H1 (cell line): ENCODE data around the gene SEC61A1. TPM values are rescaled to one million over a fixed set of nuclear protein-coding genes. Genes with fewer than 3 reads are reported as not detected.
A peak's percentile ranks its signal among the peaks of the same experiment; 100 is the strongest.

Experiments used
- CTCF ChIA-PET: fragments of 300-600 bp; sonication (Branson Sonifier 250); formaldehyde crosslinking; loops from one replicate; lab custom pipeline; 2021; ENCODE audit not compliant: partially characterized antibody; lab: Charles Lee
- POLR2A ChIA-PET: fragments of 300-600 bp; sonication (Branson Sonifier 250); formaldehyde crosslinking; loops from one replicate; lab custom pipeline; 2021; ENCODE audit warnings: inconsistent platforms; ENCODE audit not compliant: partially characterized antibody; lab: Charles Lee
- DNase-seq, 2 experiments: peaks; one replicate each; pipeline versions ENCODE4 v3.0.0 to v3.0.0-alpha.2; 2010 to 2022; ENCODE audit warnings: low spot score in 2 of 2, low read depth in 1 of 2, mixed read lengths in 1 of 2
- FAIRE-seq: peaks from 2 replicates; lab custom pipeline; 2011; peaks lifted over from hg19 to GRCh38; lab: Jason Lieb, UNC
- H2AFZ ChIP-seq: 2 replicates; pipeline ENCODE4 v1.8.1; 2012; ENCODE audit warnings: low read length, inconsistent platforms
- H2AK5ac ChIP-seq: 2 replicates; pipeline ENCODE4 v1.6.1; 2013; ENCODE audit warnings: low read depth, low read length
- H2BK120ac ChIP-seq: replicated peaks from 2 replicates; pipeline ENCODE3; 2013; ENCODE audit warnings: low read depth, low read length, inconsistent platforms
- H2BK12ac ChIP-seq: 2 replicates; pipeline ENCODE4 v1.6.1; 2013; ENCODE audit warnings: low read depth, low read length
- H2BK15ac ChIP-seq: 2 replicates; pipeline ENCODE4 v1.6.1; 2013; ENCODE audit warnings: low read length
- H2BK20ac ChIP-seq: 2 replicates; pipeline ENCODE4 v1.6.1; 2013; ENCODE audit warnings: low read length
- H2BK5ac ChIP-seq: 2 replicates; pipeline ENCODE4 v1.6.1; 2013; ENCODE audit warnings: low read depth, low read length
- H3K14ac ChIP-seq: 2 replicates; pipeline ENCODE4 v1.6.1; 2013; ENCODE audit warnings: inconsistent platforms; ENCODE audit not compliant: insufficient read length
- H3K18ac ChIP-seq: 2 replicates; pipeline ENCODE4 v1.6.1; 2013; ENCODE audit warnings: low read length; ENCODE audit errors: extremely low read depth
- H3K23ac ChIP-seq: 2 replicates; pipeline ENCODE4 v1.6.1; 2013; ENCODE audit warnings: inconsistent platforms; ENCODE audit not compliant: insufficient read length
- H3K23me2 ChIP-seq: 2 replicates; pipeline ENCODE4 v1.6.1; 2013; ENCODE audit warnings: low read depth, low read length
- H3K27ac ChIP-seq: 2 replicates; pipeline ENCODE4 v1.6.1; 2011; ENCODE audit warnings: low read depth, low read length, inconsistent platforms
- H3K27me3 ChIP-seq, 4 experiments: replicated peaks in 1 of 4; 1 replicate in 1 of 4; 2 replicates in 3 of 4; pipeline versions ENCODE4 v1.6.1 to v1.8.1; 2011 to 2013; ENCODE audit warnings: low read length in 3 of 4, mild to moderate bottlenecking in 3 of 4, inconsistent platforms in 2 of 4, mixed read lengths in 2 of 4, moderate library complexity in 1 of 4; ENCODE audit not compliant: control insufficient read depth in 3 of 4, insufficient read depth in 3 of 4; ENCODE audit errors: extremely low read depth in 1 of 4
- H3K36me3 ChIP-seq, 4 experiments: 2 replicates each; pipeline versions ENCODE4 v1.6.1 to v1.8.1; 2011 to 2013; ENCODE audit warnings: mild to moderate bottlenecking in 4 of 4, low read length in 3 of 4, moderate library complexity in 2 of 4, control low read depth in 1 of 4, inconsistent platforms in 1 of 4; ENCODE audit not compliant: insufficient read depth in 4 of 4, control insufficient read depth in 2 of 4
- H3K4ac ChIP-seq: replicated peaks from 2 replicates; pipeline ENCODE3; 2013; ENCODE audit warnings: low read length, low read depth, mixed read lengths, inconsistent platforms; ENCODE audit not compliant: insufficient read length
- H3K4me1 ChIP-seq, 4 experiments: replicated peaks in 1 of 4; 1 replicate in 1 of 4; 2 replicates in 3 of 4; pipeline versions ENCODE4 v1.6.1 to v1.8.1; 2011 to 2013; ENCODE audit warnings: low read length in 3 of 4, inconsistent platforms in 2 of 4, mixed read lengths in 1 of 4; ENCODE audit not compliant: insufficient read depth in 4 of 4, control insufficient read depth in 3 of 4
- H3K4me2 ChIP-seq, 2 experiments: 2 replicates each; pipeline versions ENCODE4 v1.6.1 to v1.8.1; 2011 to 2013; ENCODE audit warnings: low read depth in 2 of 2, low read length in 2 of 2, control low read depth in 1 of 2, inconsistent platforms in 1 of 2, mild to moderate bottlenecking in 1 of 2; ENCODE audit not compliant: insufficient read depth in 1 of 2
- H3K4me3 ChIP-seq, 4 experiments: fragments of 200-600, 300-600 bp in 1 of 4; sonication (generic), shearing (Covaris generic), sonication (Bioruptor Twin) in 1 of 4; 2 replicates each; pipeline versions ENCODE4 v1.5.1 to v1.8.1; 2011 to 2016; ENCODE audit warnings: low read length in 4 of 4, low read depth in 3 of 4, control low read depth in 2 of 4, inconsistent platforms in 2 of 4, mild to moderate bottlenecking in 2 of 4, mixed read lengths in 1 of 4, moderate library complexity in 1 of 4; ENCODE audit not compliant: insufficient read depth in 2 of 4; ENCODE audit errors: extremely low read depth in 1 of 4
- H3K56ac ChIP-seq: replicated peaks from 2 replicates; pipeline ENCODE3; 2013; ENCODE audit warnings: low read depth, mild to moderate bottlenecking, mixed read lengths, low read length, inconsistent platforms; ENCODE audit not compliant: insufficient read length
- H3K79me1 ChIP-seq: 2 replicates; pipeline ENCODE4 v1.6.1; 2013; ENCODE audit warnings: low read depth, low read length, control low read depth
- H3K79me2 ChIP-seq, 2 experiments: 2 replicates each; pipeline versions ENCODE4 v1.6.1 to v1.8.1; 2012 to 2013; ENCODE audit warnings: low read length in 2 of 2, mild to moderate bottlenecking in 2 of 2, inconsistent platforms in 1 of 2; ENCODE audit not compliant: insufficient read depth in 2 of 2, control insufficient read depth in 1 of 2
- H3K9ac ChIP-seq, 4 experiments: replicated peaks in 1 of 4; 1 replicate in 1 of 4; 2 replicates in 3 of 4; pipeline versions ENCODE4 v1.6.1 to v1.8.1; 2011 to 2013; ENCODE audit warnings: low read depth in 3 of 4, low read length in 3 of 4, control low read depth in 2 of 4, mild to moderate bottlenecking in 2 of 4, moderate library complexity in 2 of 4, inconsistent platforms in 1 of 4; ENCODE audit errors: extremely low read depth in 1 of 4
- H3K9me3 ChIP-seq, 2 experiments: 2 replicates each; pipeline versions ENCODE4 v1.6.1 to v1.8.1; 2012 to 2013; ENCODE audit warnings: mild to moderate bottlenecking in 2 of 2, moderate library complexity in 2 of 2, control low read depth in 1 of 2, inconsistent platforms in 1 of 2, low read depth in 1 of 2, low read length in 1 of 2, mixed read lengths in 1 of 2; ENCODE audit not compliant: insufficient read depth in 2 of 2
- H4K20me1 ChIP-seq, 2 experiments: replicated peaks in 1 of 2; 2 replicates each; pipeline versions ENCODE3 to v1.8.1; 2011 to 2013; ENCODE audit warnings: inconsistent platforms in 2 of 2, low read length in 2 of 2, mild to moderate bottlenecking in 1 of 2; ENCODE audit not compliant: insufficient read depth in 2 of 2, control insufficient read depth in 1 of 2
- H4K5ac ChIP-seq: 2 replicates; pipeline ENCODE4 v1.6.1; 2013; ENCODE audit warnings: low read length, low read depth, mixed read lengths, inconsistent platforms; ENCODE audit not compliant: insufficient read length
- H4K8ac ChIP-seq: 2 replicates; pipeline ENCODE4 v1.8.0; 2013; ENCODE audit warnings: mild to moderate bottlenecking, moderate library complexity, low read length, inconsistent platforms; ENCODE audit not compliant: insufficient read depth; ENCODE audit errors: extremely low read depth
- H4K91ac ChIP-seq: replicated peaks from 2 replicates; pipeline ENCODE3; 2013; ENCODE audit warnings: low read length, mixed read lengths, inconsistent platforms; ENCODE audit not compliant: insufficient read length
- BACH1 ChIP-seq: IDR thresholded peaks from 2 replicates; pipeline ENCODE4 v1.6.1; 2012; ENCODE audit warnings: low read length, improper control_type of control experiment
- BRCA1 ChIP-seq: IDR thresholded peaks from 2 replicates; pipeline ENCODE4 v1.6.1; 2012; ENCODE audit warnings: low read depth, low read length, improper control_type of control experiment
- CHD1 ChIP-seq: IDR thresholded peaks from 2 replicates; pipeline ENCODE4 v1.6.1; 2012; ENCODE audit warnings: low read depth, low read length, improper control_type of control experiment
- EZH2 ChIP-seq: fragments of 200-600 bp; sonication (generic); IDR thresholded peaks from 2 replicates; pipeline ENCODE4 v1.7.1; 2012; ENCODE audit warnings: low read depth, mild to moderate bottlenecking, moderate library complexity, low read length, inconsistent platforms; ENCODE audit not compliant: severe bottlenecking
- JUN ChIP-seq: IDR thresholded peaks from 2 replicates; pipeline ENCODE4 v1.6.1; 2011; ENCODE audit warnings: low read depth, mild to moderate bottlenecking, improper control_type of control experiment, low read length
- KDM1A ChIP-seq: fragments of 200-600, 300-600 bp; sonication (generic); IDR thresholded peaks from 2 replicates; pipeline ENCODE4 v1.7.1; 2016; ENCODE audit warnings: mild to moderate bottlenecking, low read length, borderline replicate concordance
- RBBP5 ChIP-seq: IDR thresholded peaks from 2 replicates; pipeline ENCODE4 v1.7.1; 2012; ENCODE audit warnings: low read depth, mild to moderate bottlenecking, inconsistent platforms, low read length, moderate library complexity, borderline replicate concordance
- SP2 ChIP-seq: IDR thresholded peaks from 2 replicates; pipeline ENCODE4 v1.6.1; 2012; ENCODE audit warnings: mild to moderate bottlenecking, low read length, inconsistent platforms
- TCF12 ChIP-seq: IDR thresholded peaks from 2 replicates; pipeline ENCODE4 v1.6.1; 2011; ENCODE audit warnings: low read depth, mild to moderate bottlenecking, low read length
- WGBS, 2 experiments: shearing (Covaris generic) in 1 of 2; methylation state at CpG; one replicate each; pipeline versions ENCODE4 v1.1.6 to v1.1.7; 2013 to 2015; ENCODE audit warnings: low lambda C conversion rate in 2 of 2, mixed read lengths in 2 of 2, inconsistent platforms in 1 of 2, low coverage in 1 of 2, missing lambda C conversion rate in 1 of 2; ENCODE audit not compliant: insufficient replicate concordance in 2 of 2, insufficient coverage in 1 of 2, insufficient read length in 1 of 2; ENCODE audit errors: extremely low coverage in 1 of 2, missing lambda C conversion rate in 1 of 2; 5-methylcytosine and 5-hydroxymethylcytosine counted together
- polyA plus RNA-seq, 7 experiments: library from polyadenylated mRNA; depleted of rRNA in 3 of 7; stranded (reverse) in 5 of 7; unstranded in 2 of 7; fragments of >200 nt in 5 of 7; fragments of 200-250 nt in 2 of 7; gene quantifications; 1 replicate in 5 of 7; 2 replicates in 1 of 7; 4 replicates in 1 of 7; pipeline versions ENCODE4 v1.2.1 to v1.2.3, GENCODE V29; 2011 to 2013; ENCODE audit warnings: missing spikeins in 2 of 7, mixed read lengths in 2 of 7
- total RNA-seq: library from RNA; stranded (reverse); fragmentation: NEBNext Ultra II Directional; extraction: Animal tissue kit (Norgen Biotek cat#: 25700); gene quantifications from 2 replicates; pipeline ENCODE4 v1.2.1, GENCODE V29; 2021
- TF ChIP-seq, protein P1 (sequence below): IDR thresholded peaks from 2 replicates; pipeline ENCODE4 v1.6.1; 2012; ENCODE audit warnings: low read length, inconsistent platforms

Gene SEC61A1
- total and polyA plus RNA-seq, 2 of the 8 experiments (the other 6 are each of a cell fraction or from before 2014, with no cell fraction given) = 133 to 165 TPM

DNA sequence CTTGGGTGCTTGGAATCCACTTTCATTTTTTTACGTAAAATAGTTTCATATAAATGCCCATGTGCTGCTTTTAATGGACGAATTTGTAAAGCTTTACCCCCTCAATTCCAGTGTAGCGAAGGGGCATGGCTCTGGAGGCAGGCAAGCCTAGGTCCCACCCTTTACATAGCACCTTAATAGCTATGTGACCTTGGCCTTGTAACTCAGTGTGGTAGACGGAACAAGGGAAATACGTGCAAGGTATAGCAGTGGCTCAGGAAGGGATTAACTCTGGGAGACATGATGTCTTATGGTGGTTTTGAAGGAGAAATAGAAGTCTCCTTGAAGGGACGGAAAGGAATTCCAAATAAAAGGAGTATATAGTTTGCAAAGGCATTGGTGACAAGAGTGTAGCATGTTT is 1.4 kb downstream of the SEC61A1 start:
- Histone ChIP-seq H3K9ac (no peak overlapping the region), H3K14ac (no peak overlapping the region)
- CTCF ChIA-PET = interaction anchor here (0.9 to 1.7 kb wide), 5 partner anchors 13 to 47 kb away, joined by 3 to 4 read pairs (median 3); no protein-coding TSS in a partner anchor

More for the DNA sequence above, 1.4 kb downstream of the SEC61A1 start:
- Histone ChIP-seq H3K4me1 (peaks cover 0 to 7% (median 2%) of the 10 kb centered on the region in 4 experiments; a peak in 4 of 7 replicates), H4K5ac (no peak overlapping the region), H3K23me2 (peaks cover 12% of the 10 kb centered on the region), H4K20me1 (peaks cover 0 to 9% of the 10 kb centered on the region in 2 experiments), H2AFZ (no peak overlapping the region), H3K4ac (no peak overlapping the region), H3K9me3 (no peaks in the 10 kb centered on the region), H2AK5ac (no peak overlapping the region), H3K4me3 (peak overlapping the region in 3 of 4 experiments; percentile 85 to 92 (median 88); a peak in 5 of 8 replicates), H3K36me3 (peaks cover 5 to 51% (median 29%) of the 10 kb centered on the region in 4 experiments), H3K79me2 (peaks cover 5 to 30% of the 10 kb centered on the region in 2 experiments; a peak in 3 of 4 replicates), H3K79me1 (peaks cover 7% of the 10 kb centered on the region), H2BK5ac (no peak overlapping the region), H3K56ac (no peak overlapping the region), H2BK120ac (no peak overlapping the region), H2BK15ac (no peak overlapping the region), H3K27me3 (no peaks in the 10 kb centered on the region), H3K27ac (no peak overlapping the region), H2BK12ac (no peak overlapping the region), H2BK20ac (no peak overlapping the region), H3K18ac (no peak overlapping the region), H3K23ac (no peak overlapping the region), H3K4me2 (peak overlapping the region; percentile 75 to 98; a peak in 3 of 4 replicates), H4K91ac (no peak overlapping the region), H4K8ac (no peak overlapping the region)
- WGBS, 2 experiments = 87% methylated on average over 6 of the region's 6 CpGs; no CpG with 5 or more reads in 1 of the 2 experiments
- TF ChIP-seq KDM1A = no peak
- no peak for TF ChIP-seq RBBP5
- TF ChIP-seq, protein P1, sequence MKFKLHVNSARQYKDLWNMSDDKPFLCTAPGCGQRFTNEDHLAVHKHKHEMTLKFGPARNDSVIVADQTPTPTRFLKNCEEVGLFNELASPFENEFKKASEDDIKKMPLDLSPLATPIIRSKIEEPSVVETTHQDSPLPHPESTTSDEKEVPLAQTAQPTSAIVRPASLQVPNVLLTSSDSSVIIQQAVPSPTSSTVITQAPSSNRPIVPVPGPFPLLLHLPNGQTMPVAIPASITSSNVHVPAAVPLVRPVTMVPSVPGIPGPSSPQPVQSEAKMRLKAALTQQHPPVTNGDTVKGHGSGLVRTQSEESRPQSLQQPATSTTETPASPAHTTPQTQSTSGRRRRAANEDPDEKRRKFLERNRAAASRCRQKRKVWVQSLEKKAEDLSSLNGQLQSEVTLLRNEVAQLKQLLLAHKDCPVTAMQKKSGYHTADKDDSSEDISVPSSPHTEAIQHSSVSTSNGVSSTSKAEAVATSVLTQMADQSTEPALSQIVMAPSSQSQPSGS = no peak
- TF ChIP-seq SP2 = no peak
- no peak for TF ChIP-seq JUN
- no peak for TF ChIP-seq TCF12
- TF ChIP-seq BACH1 = no peak
- no peak for TF ChIP-seq CHD1
- TF ChIP-seq EZH2 = no peak
- no peak for TF ChIP-seq BRCA1
- no peak for FAIRE-seq
- DNase-seq = no peak
- POLR2A ChIA-PET = interaction anchor here (0.6 to 2.5 kb wide), 3 partner anchors 10 to 52 kb away, joined by 3 to 10 read pairs (median 5); no protein-coding TSS in a partner anchor
